HEK293 (cell line): Measurements from ENCODE around the gene UBALD2.

Source experiments
- FEZF1 ChIP-seq: fragments of 450-650 bp; formaldehyde crosslinking; IDR thresholded peaks from 2 replicates; pipeline ENCODE4 v1.5.1; 2016; ENCODE audit warnings: missing biosample characterization, missing genetic modification characterization
- KLF16 ChIP-seq: fragments of 450-650 bp; formaldehyde crosslinking; IDR thresholded peaks from 2 replicates; pipeline ENCODE4 v1.5.1; 2017; ENCODE audit warnings: missing biosample characterization, missing genetic modification characterization
- KLF7 ChIP-seq: fragments of 450-650 bp; formaldehyde crosslinking; IDR thresholded peaks from 2 replicates; pipeline ENCODE4 v1.5.1; 2016; ENCODE audit warnings: missing biosample characterization, missing genetic modification characterization, borderline replicate concordance
- OVOL3 ChIP-seq: fragments of 450-650 bp; formaldehyde crosslinking; IDR thresholded peaks from 2 replicates; pipeline ENCODE4 v1.5.1; 2016; ENCODE audit warnings: missing biosample characterization, missing genetic modification characterization
- SETDB1 ChIP-seq: IDR thresholded peaks from one replicate; pipeline ENCODE4 v1.6.1; 2017; ENCODE audit warnings: mild to moderate bottlenecking, low read length, moderate library complexity, mixed read lengths; ENCODE audit not compliant: insufficient read length
- WT1 ChIP-seq: fragments of 450-650 bp; formaldehyde crosslinking; IDR thresholded peaks from 2 replicates; pipeline ENCODE4 v1.5.1; 2016; ENCODE audit warnings: missing biosample characterization, missing genetic modification characterization
- ZNF132 ChIP-seq: fragments of 450-650 bp; formaldehyde crosslinking; IDR thresholded peaks from 2 replicates; pipeline ENCODE4 v1.5.1; 2017; ENCODE audit warnings: missing biosample characterization, missing genetic modification characterization, borderline replicate concordance
- ZNF140 ChIP-seq: fragments of 450-650 bp; formaldehyde crosslinking; IDR thresholded peaks from 2 replicates; pipeline ENCODE4 v1.5.1; 2016; ENCODE audit warnings: missing biosample characterization, missing genetic modification characterization
- ZNF146 ChIP-seq: fragments of 450-650 bp; formaldehyde crosslinking; IDR thresholded peaks from 2 replicates; pipeline ENCODE4 v1.5.1; 2016; ENCODE audit warnings: missing biosample characterization, missing genetic modification characterization
- ZNF157 ChIP-seq: fragments of 450-650 bp; formaldehyde crosslinking; IDR thresholded peaks from 2 replicates; pipeline ENCODE4 v1.5.1; 2016; ENCODE audit warnings: missing biosample characterization, missing genetic modification characterization
- ZNF202 ChIP-seq: fragments of 450-650 bp; formaldehyde crosslinking; IDR thresholded peaks from 2 replicates; pipeline ENCODE4 v1.5.1; 2016; ENCODE audit warnings: missing biosample characterization, missing genetic modification characterization, borderline replicate concordance
- ZNF302 ChIP-seq: fragments of 450-650 bp; formaldehyde crosslinking; IDR thresholded peaks from 2 replicates; pipeline ENCODE4 v1.5.1; 2016; ENCODE audit warnings: missing biosample characterization, missing genetic modification characterization, low read depth
- ZNF350 ChIP-seq: fragments of 450-650 bp; formaldehyde crosslinking; IDR thresholded peaks from 2 replicates; pipeline ENCODE4 v1.5.0; 2017; ENCODE audit warnings: missing biosample characterization, mild to moderate bottlenecking, missing genetic modification characterization
- ZNF37A ChIP-seq: fragments of 450-650 bp; IDR thresholded peaks from 2 replicates; pipeline ENCODE4 v1.5.1; 2018; ENCODE audit warnings: missing biosample characterization, missing genetic modification characterization
- ZNF394 ChIP-seq: fragments of 450-650 bp; formaldehyde crosslinking; IDR thresholded peaks from 2 replicates; pipeline ENCODE4 v1.5.1; 2016; ENCODE audit warnings: missing biosample characterization, missing genetic modification characterization, mild to moderate bottlenecking, moderate library complexity, borderline replicate concordance
- ZNF433 ChIP-seq: fragments of 450-650 bp; formaldehyde crosslinking; IDR thresholded peaks from 2 replicates; pipeline ENCODE4 v1.5.1; 2016; ENCODE audit warnings: missing biosample characterization, missing genetic modification characterization, low read depth
- ZNF510 ChIP-seq: fragments of 450-650 bp; formaldehyde crosslinking; IDR thresholded peaks from 2 replicates; pipeline ENCODE4 v1.5.1; 2018; ENCODE audit warnings: mild to moderate bottlenecking, missing genetic modification characterization, missing biosample characterization; ENCODE audit not compliant: insufficient replicate concordance
- ZNF544 ChIP-seq: fragments of 450-650 bp; formaldehyde crosslinking; IDR thresholded peaks from 2 replicates; pipeline ENCODE4 v1.5.0; 2017; ENCODE audit warnings: missing biosample characterization, missing genetic modification characterization
- ZNF610 ChIP-seq: fragments of 450-650 bp; formaldehyde crosslinking; IDR thresholded peaks from 2 replicates; pipeline ENCODE4 v1.5.1; 2016; ENCODE audit warnings: missing biosample characterization, missing genetic modification characterization, borderline replicate concordance
- ZNF623 ChIP-seq: fragments of 450-650 bp; formaldehyde crosslinking; IDR thresholded peaks from 2 replicates; pipeline ENCODE4 v1.5.1; 2016; ENCODE audit warnings: missing biosample characterization, missing genetic modification characterization
- ZNF654 ChIP-seq: fragments of 450-650 bp; formaldehyde crosslinking; IDR thresholded peaks from 2 replicates; pipeline ENCODE4 v1.5.1; 2016; ENCODE audit warnings: low read depth, missing biosample characterization, missing genetic modification characterization
- ZNF664 ChIP-seq: fragments of 450-650 bp; formaldehyde crosslinking; IDR thresholded peaks from 2 replicates; pipeline ENCODE4 v1.5.1; 2016; ENCODE audit warnings: missing biosample characterization, missing genetic modification characterization
- TF ChIP-seq, protein P1 (sequence below): fragments of 450-650 bp; formaldehyde crosslinking; conservative IDR thresholded peaks from 2 replicates; pipeline ENCODE4 v1.5.1; 2016; ENCODE audit warnings: low read depth, missing biosample characterization, missing genetic modification characterization
- TF ChIP-seq, protein P2 (sequence below): fragments of 450-650 bp; formaldehyde crosslinking; IDR thresholded peaks from 2 replicates; pipeline ENCODE4 v1.5.1; 2016; ENCODE audit warnings: missing biosample characterization, missing genetic modification characterization
- TF ChIP-seq, protein P3 (sequence below): fragments of 450-650 bp; formaldehyde crosslinking; IDR thresholded peaks from 2 replicates; pipeline ENCODE4 v1.5.1; 2016; ENCODE audit warnings: missing biosample characterization, missing genetic modification characterization
- TF ChIP-seq, protein P4 (sequence below): fragments of 450-650 bp; formaldehyde crosslinking; IDR thresholded peaks from 2 replicates; pipeline ENCODE4 v1.5.1; 2016; ENCODE audit warnings: missing biosample characterization, missing genetic modification characterization
- TF ChIP-seq, protein P5 (sequence below): fragments of 450-650 bp; IDR thresholded peaks from 2 replicates; pipeline ENCODE4 v1.5.1; 2018; ENCODE audit warnings: missing biosample characterization, mild to moderate bottlenecking, missing genetic modification characterization

The UBALD2 gene

DNA sequence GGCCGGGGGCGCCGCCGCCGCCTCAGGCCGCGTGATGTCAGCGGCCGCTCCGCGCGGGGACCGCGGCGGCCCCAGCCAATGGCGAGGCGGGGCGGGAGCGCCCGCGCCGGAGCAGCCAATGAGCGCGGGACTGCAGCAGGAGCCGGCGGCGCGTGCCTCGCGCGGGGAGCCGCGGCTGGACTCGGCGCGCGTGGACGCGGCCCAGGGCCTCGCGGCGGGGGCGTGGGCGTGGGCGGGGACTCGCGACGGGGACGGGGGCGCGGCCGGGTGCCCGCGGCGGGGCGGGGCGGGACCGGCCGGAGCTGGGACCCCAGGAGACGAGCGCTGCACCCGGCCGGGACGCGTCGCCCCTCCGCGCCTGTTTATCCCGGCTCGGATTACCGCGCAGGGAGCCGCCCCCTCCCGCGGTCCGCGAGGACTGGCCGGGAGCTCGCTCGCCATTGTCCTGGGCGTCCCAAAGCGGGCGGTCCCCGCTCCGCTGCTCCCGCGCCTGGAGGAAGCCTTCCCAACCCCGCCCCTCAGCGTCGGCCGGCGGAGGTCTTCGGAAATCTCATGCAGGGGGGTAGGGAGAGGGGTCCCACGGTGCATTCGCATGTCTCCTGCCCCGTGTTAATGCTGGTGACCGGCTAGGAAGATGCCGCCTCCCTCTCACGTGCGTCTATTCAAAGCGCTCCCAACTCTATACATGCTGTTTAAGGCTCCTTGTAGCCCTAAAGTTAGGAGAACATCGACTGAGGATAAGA is 24.5 kb upstream of the UBALD2 start, which contains the start of gene RNF157 (continued):
- TF ChIP-seq ZNF302 (tag by site-specific recombination), result no peak
- no peak for TF ChIP-seq ZNF350 (tag by site-specific recombination)
- no peak for TF ChIP-seq ZNF146 (tag by site-specific recombination)
- no peak for TF ChIP-seq WT1 (tag by site-specific recombination)
- TF ChIP-seq ZNF394, result no peak
- TF ChIP-seq, protein P1, sequence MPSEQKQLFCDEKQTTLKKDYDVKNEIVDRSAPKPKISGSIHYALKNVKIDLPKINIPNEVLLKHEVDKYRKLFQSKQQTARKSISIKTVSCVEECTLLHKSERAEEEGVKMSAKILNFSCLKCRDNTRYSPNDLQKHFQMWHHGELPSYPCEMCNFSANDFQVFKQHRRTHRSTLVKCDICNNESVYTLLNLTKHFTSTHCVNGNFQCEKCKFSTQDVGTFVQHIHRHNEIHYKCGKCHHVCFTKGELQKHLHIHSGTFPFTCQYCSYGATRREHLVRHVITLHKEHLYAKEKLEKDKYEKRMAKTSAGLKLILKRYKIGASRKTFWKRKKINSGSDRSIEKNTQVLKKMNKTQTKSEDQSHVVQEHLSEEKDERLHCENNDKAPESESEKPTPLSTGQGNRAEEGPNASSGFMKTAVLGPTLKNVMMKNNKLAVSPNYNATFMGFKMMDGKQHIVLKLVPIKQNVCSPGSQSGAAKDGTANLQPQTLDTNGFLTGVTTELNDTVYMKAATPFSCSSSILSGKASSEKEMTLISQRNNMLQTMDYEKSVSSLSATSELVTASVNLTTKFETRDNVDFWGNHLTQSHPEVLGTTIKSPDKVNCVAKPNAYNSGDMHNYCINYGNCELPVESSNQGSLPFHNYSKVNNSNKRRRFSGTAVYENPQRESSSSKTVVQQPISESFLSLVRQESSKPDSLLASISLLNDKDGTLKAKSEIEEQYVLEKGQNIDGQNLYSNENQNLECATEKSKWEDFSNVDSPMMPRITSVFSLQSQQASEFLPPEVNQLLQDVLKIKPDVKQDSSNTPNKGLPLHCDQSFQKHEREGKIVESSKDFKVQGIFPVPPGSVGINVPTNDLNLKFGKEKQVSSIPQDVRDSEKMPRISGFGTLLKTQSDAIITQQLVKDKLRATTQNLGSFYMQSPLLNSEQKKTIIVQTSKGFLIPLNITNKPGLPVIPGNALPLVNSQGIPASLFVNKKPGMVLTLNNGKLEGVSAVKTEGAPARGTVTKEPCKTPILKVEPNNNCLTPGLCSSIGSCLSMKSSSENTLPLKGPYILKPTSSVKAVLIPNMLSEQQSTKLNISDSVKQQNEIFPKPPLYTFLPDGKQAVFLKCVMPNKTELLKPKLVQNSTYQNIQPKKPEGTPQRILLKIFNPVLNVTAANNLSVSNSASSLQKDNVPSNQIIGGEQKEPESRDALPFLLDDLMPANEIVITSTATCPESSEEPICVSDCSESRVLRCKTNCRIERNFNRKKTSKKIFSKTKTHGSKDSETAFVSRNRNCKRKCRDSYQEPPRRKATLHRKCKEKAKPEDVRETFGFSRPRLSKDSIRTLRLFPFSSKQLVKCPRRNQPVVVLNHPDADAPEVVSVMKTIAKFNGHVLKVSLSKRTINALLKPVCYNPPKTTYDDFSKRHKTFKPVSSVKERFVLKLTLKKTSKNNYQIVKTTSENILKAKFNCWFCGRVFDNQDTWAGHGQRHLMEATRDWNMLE (tag by site-specific recombination), result no peak
- no peak for TF ChIP-seq FEZF1 (tag by site-specific recombination)
- TF ChIP-seq ZNF37A (tag by site-specific recombination), result no peak
- no peak for TF ChIP-seq ZNF132 (tag by site-specific recombination)
- TF ChIP-seq, protein P2, sequence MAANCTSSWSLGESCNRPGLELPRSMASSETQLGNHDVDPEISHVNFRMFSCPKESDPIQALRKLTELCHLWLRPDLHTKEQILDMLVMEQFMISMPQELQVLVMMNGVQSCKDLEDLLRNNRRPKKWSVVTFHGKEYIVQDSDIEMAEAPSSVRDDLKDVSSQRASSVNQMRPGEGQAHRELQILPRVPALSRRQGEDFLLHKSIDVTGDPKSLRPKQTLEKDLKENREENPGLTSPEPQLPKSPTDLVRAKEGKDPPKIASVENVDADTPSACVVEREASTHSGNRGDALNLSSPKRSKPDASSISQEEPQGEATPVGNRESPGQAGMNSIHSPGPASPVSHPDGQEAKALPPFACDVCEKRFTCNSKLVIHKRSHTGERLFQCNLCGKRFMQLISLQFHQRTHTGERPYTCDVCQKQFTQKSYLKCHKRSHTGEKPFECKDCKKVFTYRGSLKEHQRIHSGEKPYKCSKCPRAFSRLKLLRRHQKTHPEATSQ, result no peak
- TF ChIP-seq, protein P3, sequence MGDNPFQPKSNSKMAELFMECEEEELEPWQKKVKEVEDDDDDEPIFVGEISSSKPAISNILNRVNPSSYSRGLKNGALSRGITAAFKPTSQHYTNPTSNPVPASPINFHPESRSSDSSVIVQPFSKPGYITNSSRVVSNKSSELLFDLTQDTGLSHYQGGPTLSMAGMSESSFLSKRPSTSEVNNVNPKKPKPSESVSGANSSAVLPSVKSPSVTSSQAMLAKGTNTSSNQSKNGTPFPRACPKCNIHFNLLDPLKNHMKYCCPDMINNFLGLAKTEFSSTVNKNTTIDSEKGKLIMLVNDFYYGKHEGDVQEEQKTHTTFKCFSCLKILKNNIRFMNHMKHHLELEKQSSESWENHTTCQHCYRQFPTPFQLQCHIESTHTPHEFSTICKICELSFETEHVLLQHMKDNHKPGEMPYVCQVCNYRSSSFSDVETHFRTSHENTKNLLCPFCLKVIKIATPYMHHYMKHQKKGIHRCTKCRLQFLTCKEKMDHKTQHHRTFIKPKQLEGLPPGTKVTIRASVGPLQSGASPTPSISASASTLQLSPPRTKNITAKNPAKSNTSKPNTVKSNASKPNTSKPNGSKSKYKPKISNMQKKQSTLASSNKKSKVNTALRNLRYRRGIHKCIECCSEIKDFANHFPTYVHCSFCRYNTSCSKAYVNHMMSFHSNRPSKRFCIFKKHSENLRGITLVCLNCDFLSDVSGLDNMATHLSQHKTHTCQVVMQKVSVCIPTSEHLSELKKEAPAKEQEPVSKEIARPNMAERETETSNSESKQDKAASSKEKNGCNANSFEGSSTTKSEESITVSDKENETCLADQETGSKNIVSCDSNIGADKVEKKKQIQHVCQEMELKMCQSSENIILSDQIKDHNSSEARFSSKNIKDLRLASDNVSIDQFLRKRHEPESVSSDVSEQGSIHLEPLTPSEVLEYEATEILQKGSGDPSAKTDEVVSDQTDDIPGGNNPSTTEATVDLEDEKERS (tag by site-specific recombination), result no peak
- no peak for TF ChIP-seq ZNF610 (tag by site-specific recombination)
- peak; percentile 75 for TF ChIP-seq KLF16 (tag by site-specific recombination)
- TF ChIP-seq KLF7 (tag by site-specific recombination), result no peak
- TF ChIP-seq OVOL3 (tag by site-specific recombination), result no peak
- no peak for TF ChIP-seq ZNF664 (tag by site-specific recombination)
- TF ChIP-seq, protein P4, sequence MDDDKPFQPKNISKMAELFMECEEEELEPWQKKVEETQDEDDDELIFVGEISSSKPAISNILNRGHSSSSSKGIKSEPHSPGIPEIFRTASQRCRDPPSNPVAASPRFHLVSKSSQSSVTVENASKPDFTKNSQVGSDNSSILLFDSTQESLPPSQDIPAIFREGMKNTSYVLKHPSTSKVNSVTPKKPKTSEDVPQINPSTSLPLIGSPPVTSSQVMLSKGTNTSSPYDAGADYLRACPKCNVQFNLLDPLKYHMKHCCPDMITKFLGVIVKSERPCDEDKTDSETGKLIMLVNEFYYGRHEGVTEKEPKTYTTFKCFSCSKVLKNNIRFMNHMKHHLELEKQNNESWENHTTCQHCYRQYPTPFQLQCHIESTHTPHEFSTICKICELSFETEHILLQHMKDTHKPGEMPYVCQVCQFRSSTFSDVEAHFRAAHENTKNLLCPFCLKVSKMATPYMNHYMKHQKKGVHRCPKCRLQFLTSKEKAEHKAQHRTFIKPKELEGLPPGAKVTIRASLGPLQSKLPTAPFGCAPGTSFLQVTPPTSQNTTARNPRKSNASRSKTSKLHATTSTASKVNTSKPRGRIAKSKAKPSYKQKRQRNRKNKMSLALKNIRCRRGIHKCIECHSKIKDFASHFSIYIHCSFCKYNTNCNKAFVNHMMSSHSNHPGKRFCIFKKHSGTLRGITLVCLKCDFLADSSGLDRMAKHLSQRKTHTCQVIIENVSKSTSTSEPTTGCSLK, result no peak
- TF ChIP-seq ZNF544 (tag by site-specific recombination), result no peak
- TF ChIP-seq ZNF433 (tag by site-specific recombination), result no peak
- TF ChIP-seq ZNF140, result no peak
- TF ChIP-seq, protein P5, sequence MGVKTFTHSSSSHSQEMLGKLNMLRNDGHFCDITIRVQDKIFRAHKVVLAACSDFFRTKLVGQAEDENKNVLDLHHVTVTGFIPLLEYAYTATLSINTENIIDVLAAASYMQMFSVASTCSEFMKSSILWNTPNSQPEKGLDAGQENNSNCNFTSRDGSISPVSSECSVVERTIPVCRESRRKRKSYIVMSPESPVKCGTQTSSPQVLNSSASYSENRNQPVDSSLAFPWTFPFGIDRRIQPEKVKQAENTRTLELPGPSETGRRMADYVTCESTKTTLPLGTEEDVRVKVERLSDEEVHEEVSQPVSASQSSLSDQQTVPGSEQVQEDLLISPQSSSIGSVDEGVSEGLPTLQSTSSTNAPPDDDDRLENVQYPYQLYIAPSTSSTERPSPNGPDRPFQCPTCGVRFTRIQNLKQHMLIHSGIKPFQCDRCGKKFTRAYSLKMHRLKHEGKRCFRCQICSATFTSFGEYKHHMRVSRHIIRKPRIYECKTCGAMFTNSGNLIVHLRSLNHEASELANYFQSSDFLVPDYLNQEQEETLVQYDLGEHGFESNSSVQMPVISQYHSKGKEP (tag by site-specific recombination), result no peak
- TF ChIP-seq ZNF623 (tag by site-specific recombination), result no peak
- no peak for TF ChIP-seq ZNF157 (tag by site-specific recombination)
- TF ChIP-seq ZNF510 (tag by site-specific recombination), result no peak
- TF ChIP-seq ZNF654 (tag by site-specific recombination), result no peak
- no peak for TF ChIP-seq ZNF202 (tag by site-specific recombination)
- no peak for TF ChIP-seq SETDB1
